Mammary epithelial cell (primary cell): ENCODE data around the gene UFL1.

Experiments used
- CTCF ChIP-seq, 2 donors: IDR thresholded peaks in 1 of 2; conservative IDR thresholded peaks in 1 of 2; 2 replicates each; pipeline ENCODE4 v1.5.1; 2011 to 2012; ENCODE audit warnings: inconsistent platforms in 2 of 2, low read length in 2 of 2, mild to moderate bottlenecking in 2 of 2, control low read depth in 1 of 2, low read depth in 1 of 2; ENCODE audit not compliant: insufficient read depth in 1 of 2; ENCODE audit errors: extremely low read depth in 1 of 2
- EZH2 ChIP-seq: IDR thresholded peaks from 2 replicates; pipeline ENCODE4 v1.6.1; 2012; ENCODE audit warnings: low read length, inconsistent platforms, borderline replicate concordance

- TF ChIP-seq CTCF (conservative IDR thresholded peaks at IDR 0.05 in 1 of 2, IDR thresholded peaks at IDR 0.05 in 1 of 2; ENCODE audit: extremely low read depth in 1 of 2, insufficient read depth in 1 of 2, low read depth in 1 of 2, low read length in 2 of 2) (no peak), EZH2 (no peak)
These were observed 60.4 kb downstream of the UFL1 start for GRCh38 chr6:96582021-96582420.
